Panc1 (cell line): ENCODE results near the gene RADX.

Source experiments
- SIN3A ChIP-seq: IDR thresholded peaks from 2 replicates; pipeline ENCODE4 v1.6.1; 2012; ENCODE audit warnings: low read depth, mild to moderate bottlenecking, low read length, moderate library complexity, borderline replicate concordance; ENCODE audit not compliant: insufficient read depth
- TF ChIP-seq, protein P1 (sequence below): fragments of 450-650 bp; IDR thresholded peaks from 2 replicates; pipeline ENCODE4 v1.5.1; 2017; ENCODE audit warnings: mild to moderate bottlenecking

DNA sequence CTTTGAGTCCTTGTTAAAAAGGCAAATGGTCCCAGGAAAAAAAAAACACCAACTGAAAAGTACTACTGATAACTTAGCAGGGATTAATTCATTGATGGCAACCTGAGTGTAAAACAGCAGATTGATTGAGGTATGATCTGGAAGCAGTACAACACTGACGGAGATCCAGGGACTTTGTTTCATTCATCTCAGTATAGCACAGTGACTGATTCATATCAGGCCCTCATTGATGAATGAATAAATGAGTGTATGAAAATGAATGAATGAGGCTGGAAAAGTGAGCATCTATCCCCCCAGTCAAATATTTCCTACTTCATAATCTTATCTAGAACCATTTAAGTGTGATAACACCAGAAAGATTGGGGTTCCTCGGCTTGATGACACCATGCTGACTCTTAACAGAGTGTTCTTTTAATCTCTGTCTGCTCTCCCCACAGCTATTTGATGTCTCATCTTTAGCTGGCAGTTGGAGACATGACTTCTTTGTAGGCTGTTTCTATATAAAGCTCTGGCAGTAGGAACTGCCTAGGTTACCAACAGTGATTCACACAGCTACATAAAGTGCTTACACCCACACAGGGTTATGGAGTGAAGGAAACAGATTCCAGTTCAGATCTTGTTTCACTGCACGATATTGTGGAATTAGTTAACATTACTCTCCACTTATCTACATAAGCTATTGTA is 96.1 kb downstream of the RADX start:
- TF ChIP-seq, protein P1, sequence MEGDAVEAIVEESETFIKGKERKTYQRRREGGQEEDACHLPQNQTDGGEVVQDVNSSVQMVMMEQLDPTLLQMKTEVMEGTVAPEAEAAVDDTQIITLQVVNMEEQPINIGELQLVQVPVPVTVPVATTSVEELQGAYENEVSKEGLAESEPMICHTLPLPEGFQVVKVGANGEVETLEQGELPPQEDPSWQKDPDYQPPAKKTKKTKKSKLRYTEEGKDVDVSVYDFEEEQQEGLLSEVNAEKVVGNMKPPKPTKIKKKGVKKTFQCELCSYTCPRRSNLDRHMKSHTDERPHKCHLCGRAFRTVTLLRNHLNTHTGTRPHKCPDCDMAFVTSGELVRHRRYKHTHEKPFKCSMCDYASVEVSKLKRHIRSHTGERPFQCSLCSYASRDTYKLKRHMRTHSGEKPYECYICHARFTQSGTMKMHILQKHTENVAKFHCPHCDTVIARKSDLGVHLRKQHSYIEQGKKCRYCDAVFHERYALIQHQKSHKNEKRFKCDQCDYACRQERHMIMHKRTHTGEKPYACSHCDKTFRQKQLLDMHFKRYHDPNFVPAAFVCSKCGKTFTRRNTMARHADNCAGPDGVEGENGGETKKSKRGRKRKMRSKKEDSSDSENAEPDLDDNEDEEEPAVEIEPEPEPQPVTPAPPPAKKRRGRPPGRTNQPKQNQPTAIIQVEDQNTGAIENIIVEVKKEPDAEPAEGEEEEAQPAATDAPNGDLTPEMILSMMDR: no peak
- no peak for TF ChIP-seq SIN3A
